ENCODE measurements around the gene FGA.

DNA sequence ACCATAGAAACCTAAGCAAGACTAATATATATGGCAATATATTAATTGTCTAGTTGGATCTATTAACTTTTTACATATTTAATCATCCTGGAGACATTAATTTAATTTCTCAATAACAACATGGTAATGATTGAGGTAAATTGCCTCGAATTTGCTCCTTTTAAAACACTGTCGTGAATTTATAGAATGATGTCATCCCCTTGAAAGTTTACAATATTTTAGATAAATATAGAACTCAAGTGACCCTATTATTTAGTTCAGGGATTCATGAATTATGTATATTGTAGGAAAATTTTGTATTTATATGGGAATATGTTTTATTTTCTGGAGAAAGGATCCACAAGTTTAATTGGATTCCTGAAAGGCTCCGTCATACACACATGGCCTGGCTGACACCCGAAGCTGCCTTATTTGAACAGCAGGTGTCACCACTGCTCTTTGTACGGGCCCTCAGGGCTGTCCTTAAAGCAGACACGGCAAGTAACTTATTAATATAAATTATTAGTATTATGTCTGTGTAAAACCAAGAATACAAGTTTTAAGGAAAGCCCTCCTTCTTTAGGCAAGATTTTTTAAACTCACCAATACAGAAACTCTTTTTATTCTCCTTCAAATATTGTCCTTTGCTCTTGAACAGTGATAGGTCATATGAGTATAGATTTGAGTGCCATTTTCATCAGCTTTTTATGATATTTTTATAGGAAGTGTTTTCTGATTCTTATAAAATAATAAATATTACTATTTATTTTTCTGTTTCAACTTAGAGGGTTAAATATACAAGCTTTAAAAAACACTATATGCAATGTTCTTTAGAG is 38.5 kb downstream of the FGA start:
- TF ChIP-seq CTCF (IDR thresholded peaks at IDR 0.05; ENCODE audit: low read length) (peak; percentile 72), EZH2 (optimal IDR thresholded peaks at IDR 0.05; ENCODE audit: low read depth, low read length) (no peak)

Measured in MM.1S (cell line).